ENCODE results near the gene KRTAP13-2. TPM values are rescaled to one million over a fixed set of nuclear protein-coding genes. Genes with fewer than 3 reads are reported as not detected.
A peak's percentile ranks its signal among the peaks of the same experiment; 100 is the strongest.

The KRTAP13-2 gene
- not detected in 2 replicates for total RNA-seq (2014; rRNA removed; shearing (Covaris generic))
- polyA plus RNA-seq (2015; cell fraction: cytosol; rRNA removed): not detected in 2 replicates
- polyA plus RNA-seq (2015; cell fraction: nucleus; rRNA removed): not detected in 2 replicates

- no peak for DNase-seq (ENCODE audit: low read depth)
These were observed at the start of gene KRTAP13-2 for GRCh38 chr21:30372139-30372770. Gene KRTAP13-2 (minus strand): TSS chr21:30372271. CDS start chr21:30372213, 58 bp downstream.

GRCh38 chr21:30415993-30416392 lies 43.9 kb upstream of the KRTAP13-2 start:
- no peak for DNase-seq (ENCODE audit: low read depth)

- DNase-seq (ENCODE audit: low read depth): peak; percentile 81
These were observed 36.9 kb upstream of the KRTAP13-2 start for GRCh38 chr21:30408782-30409494.

- no peak for DNase-seq (ENCODE audit: low read depth)
These were observed 23.7 kb upstream of the KRTAP13-2 start, which contains the start of gene KRTAP13-1 for GRCh38 chr21:30395731-30396130. Gene KRTAP13-1 (plus strand): TSS chr21:30396031. CDS start chr21:30396087, 56 bp downstream.

- no peak for DNase-seq (ENCODE audit: low read depth)
These were observed 19.5 kb upstream of the KRTAP13-2 start for GRCh38 chr21:30391492-30392025.

- no peak for DNase-seq (ENCODE audit: low read depth)
These were observed 10.1 kb upstream of the KRTAP13-2 start for GRCh38 chr21:30382201-30382600.

- DNase-seq (ENCODE audit: low read depth): no peak
These were observed 16.2 kb downstream of the KRTAP13-2 start for GRCh38 chr21:30355906-30356305.

GRCh38 chr21:30354308-30355005 lies 17.6 kb downstream of the KRTAP13-2 start:
- DNase-seq (ENCODE audit: low read depth): no peak

- DNase-seq (ENCODE audit: low read depth): no peak
These were observed 20.5 kb downstream of the KRTAP13-2 start for GRCh38 chr21:30351534-30351933.

GRCh38 chr21:30349572-30349971 lies 22.5 kb downstream of the KRTAP13-2 start:
- no peak for DNase-seq (ENCODE audit: low read depth)

- no peak for DNase-seq (ENCODE audit: low read depth)
These were observed 23.6 kb downstream of the KRTAP13-2 start, which contains the start of gene KRTAP23-1 for GRCh38 chr21:30348506-30348905. Gene KRTAP23-1 (minus strand): TSS chr21:30348606. CDS start chr21:30348606, 0 bp downstream.

- no peak for DNase-seq (ENCODE audit: low read depth)
These were observed 27.1 kb downstream of the KRTAP13-2 start for GRCh38 chr21:30345014-30345413.

- peak; percentile 22 for DNase-seq (ENCODE audit: low read depth)
These were observed 31.1 kb downstream of the KRTAP13-2 start for GRCh38 chr21:30340714-30341573.

- DNase-seq (ENCODE audit: low read depth): no peak
These were observed 33.4 kb downstream of the KRTAP13-2 start for GRCh38 chr21:30338717-30339116.

GRCh38 chr21:30337772-30338171 lies 34.3 kb downstream of the KRTAP13-2 start:
- DNase-seq (ENCODE audit: low read depth): no peak

GRCh38 chr21:30337276-30337744 lies 34.8 kb downstream of the KRTAP13-2 start, which contains the start of gene KRTAP27-1:
Gene KRTAP27-1 (minus strand): TSS chr21:30337694. CDS start chr21:30337668, 26 bp downstream.
- DNase-seq (ENCODE audit: low read depth): no peak

- no peak for DNase-seq (ENCODE audit: low read depth)
These were observed 35.5 kb downstream of the KRTAP13-2 start for GRCh38 chr21:30336596-30336995.

GRCh38 chr21:30333736-30334135 lies 38.3 kb downstream of the KRTAP13-2 start:
- no peak for DNase-seq (ENCODE audit: low read depth)

GRCh38 chr21:30332681-30333080 lies 39.4 kb downstream of the KRTAP13-2 start:
- DNase-seq (ENCODE audit: low read depth): no peak

- peak; percentile 8 for DNase-seq (ENCODE audit: low read depth)
These were observed 42.7 kb downstream of the KRTAP13-2 start for GRCh38 chr21:30329203-30329875.
